ENCODE results near the gene FAM156A. TPM values are rescaled to one million over a fixed set of nuclear protein-coding genes. Genes with fewer than 3 reads are reported as not detected.

The FAM156A gene
- total RNA-seq, 3 donors from 2014 or later = 9.5 to 21.6 (median 19.9) TPM

DNA sequence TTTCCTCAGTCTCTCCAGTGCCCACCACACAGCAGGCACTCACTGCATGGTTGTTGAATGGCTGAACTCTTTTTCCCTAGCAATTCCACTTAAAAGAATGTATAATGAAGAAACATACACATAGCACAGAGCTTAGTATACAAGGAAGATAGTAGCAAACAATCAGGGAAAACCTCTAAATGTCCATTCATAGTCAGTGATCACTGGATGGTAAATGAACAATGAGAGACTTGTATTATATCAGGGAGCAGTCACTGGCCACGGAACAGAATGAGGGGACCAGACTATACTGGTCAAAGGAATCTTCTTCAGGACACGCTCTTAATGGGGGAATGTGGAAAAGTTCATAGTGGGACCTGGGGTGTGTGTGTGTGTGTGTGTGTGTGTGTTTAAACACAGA lies 43.6 kb upstream of the FAM156A start:
- no peaks in the 10 kb centered on the region for H3K4me1 ChIP-seq
- intact Hi-C loops (cut with DNase I; ENCODE audit: low total_unique reads) = no loop called here
- no peak overlapping the region for H3K27ac ChIP-seq
- H3K36me3 ChIP-seq = no peaks in the 10 kb centered on the region
- H3K4me3 ChIP-seq = no peak overlapping the region
- no peaks in the 10 kb centered on the region for H3K9me3 ChIP-seq
- DNase-seq (ENCODE audit: low spot score in 2 of 2) = no peak
- H3K27me3 ChIP-seq = peaks cover 0 to 88% of the 10 kb centered on the region in 2 donors
- no peak for TF ChIP-seq POLR2AphosphoS5 (IDR thresholded peaks at IDR 0.05)
- no peak for TF ChIP-seq CTCF (IDR thresholded peaks at IDR 0.05)
- TF ChIP-seq POLR2A (IDR thresholded peaks at IDR 0.05) = no peak

DNA sequence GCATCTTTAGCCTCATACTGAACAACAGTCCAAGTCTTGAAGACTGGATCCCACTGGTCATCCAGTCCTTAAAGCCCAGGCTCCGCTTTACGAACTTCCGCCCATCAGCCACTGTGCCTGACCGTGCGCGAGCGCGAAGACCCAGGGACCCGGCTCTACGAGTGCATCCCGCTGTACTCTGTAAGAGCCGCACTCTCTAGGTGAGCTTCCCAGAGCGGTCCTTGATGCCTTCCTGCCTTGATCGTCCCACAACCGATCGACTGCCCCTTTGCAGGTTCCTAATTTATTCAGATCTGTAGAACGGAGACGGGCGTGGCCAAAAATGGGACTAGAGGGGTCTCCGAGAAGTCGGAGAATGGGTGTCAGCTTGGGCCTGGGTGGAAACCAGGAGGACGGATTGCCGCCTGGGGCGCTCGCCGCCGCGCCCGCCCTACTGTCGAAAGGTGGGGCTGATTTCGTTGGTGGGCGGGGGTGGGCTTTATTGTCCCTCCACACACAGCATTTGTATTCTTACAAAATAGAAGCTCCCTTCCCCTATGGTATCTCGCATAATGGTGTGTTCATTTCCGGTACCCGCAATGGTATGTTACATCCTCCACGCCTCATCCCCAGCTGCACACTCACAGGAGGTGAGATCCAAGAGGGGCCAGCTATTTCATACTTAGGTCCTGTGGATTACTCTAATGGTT lies 42.3 kb upstream of the FAM156A start:
- Histone ChIP-seq H3K9me3 (no peaks in the 10 kb centered on the region), H3K36me3 (no peaks in the 10 kb centered on the region), H3K4me1 (no peaks in the 10 kb centered on the region), H3K4me3 (no peak overlapping the region), H3K27ac (no peak overlapping the region), H3K27me3 (peaks cover 0 to 83% of the 10 kb centered on the region in 2 donors)
- no peak for TF ChIP-seq POLR2A (IDR thresholded peaks at IDR 0.05)
- intact Hi-C loops (cut with DNase I; ENCODE audit: low total_unique reads) = no loop called here
- no peak for DNase-seq (ENCODE audit: low spot score in 2 of 2)

GRCh38 chrX:52995987-52996331 lies 37.6 kb upstream of the FAM156A start:
- Histone ChIP-seq H3K4me1 (no peaks in the 10 kb centered on the region), H3K27me3 (peaks cover 0 to 47% of the 10 kb centered on the region in 2 donors), H3K36me3 (no peaks in the 10 kb centered on the region), H3K9me3 (no peaks in the 10 kb centered on the region), H3K27ac (peak overlapping the region; percentile 78 to 90), H3K4me3 (peak overlapping the region; percentile 48 to 71 (median 56))
- intact Hi-C loops (cut with DNase I; ENCODE audit: low total_unique reads) = no loop called here
- no peak for TF ChIP-seq POLR2A (IDR thresholded peaks at IDR 0.05)
- TF ChIP-seq CTCF (IDR thresholded peaks at IDR 0.05) = no peak
- no peak for DNase-seq (ENCODE audit: low spot score in 2 of 2)

- no peaks in the 10 kb centered on the region for H3K36me3 ChIP-seq
- H3K27me3 ChIP-seq = peaks cover 0 to 42% of the 10 kb centered on the region in 2 donors
- TF ChIP-seq POLR2AphosphoS5 (IDR thresholded peaks at IDR 0.05) = peak in 2 of 3 donors; percentile 69 to 81
- TF ChIP-seq POLR2A (IDR thresholded peaks at IDR 0.05) = no peak
- TF ChIP-seq CTCF (IDR thresholded peaks at IDR 0.05) = peak; percentile 74 to 86 (median 84)
- DNase-seq (ENCODE audit: low spot score in 2 of 2) = peak; percentile 93
- no peaks in the 10 kb centered on the region for H3K9me3 ChIP-seq
- no peaks in the 10 kb centered on the region for H3K4me1 ChIP-seq
- peak overlapping the region; percentile 78 to 90 for H3K27ac ChIP-seq
- peak overlapping the region; percentile 48 to 71 (median 56) for H3K4me3 ChIP-seq
- intact Hi-C loops (cut with DNase I; ENCODE audit: low total_unique reads) = no loop called here
Measured at GRCh38 chrX:52995135-52995986, 37.0 kb upstream of the FAM156A start.

- no peak for DNase-seq (ENCODE audit: low spot score in 2 of 2)
- Histone ChIP-seq H3K4me3 (no peak overlapping the region), H3K27ac (peak overlapping the region in 1 of 2 donors; percentile 30), H3K9me3 (no peaks in the 10 kb centered on the region), H3K36me3 (no peaks in the 10 kb centered on the region), H3K27me3 (peaks cover 0 to 21% of the 10 kb centered on the region in 2 donors), H3K4me1 (no peaks in the 10 kb centered on the region)
- intact Hi-C loops (cut with DNase I; ENCODE audit: low total_unique reads) = no loop called here
- TF ChIP-seq POLR2AphosphoS5 (IDR thresholded peaks at IDR 0.05) = no peak
- TF ChIP-seq CTCF (IDR thresholded peaks at IDR 0.05) = no peak
- no peak for TF ChIP-seq POLR2A (IDR thresholded peaks at IDR 0.05)
Measured at GRCh38 chrX:52990848-52991247, 32.5 kb upstream of the FAM156A start.
